ENCODE results near the gene THEMIS.
A peak's percentile ranks its signal among the peaks of the same experiment; 100 is the strongest.

The THEMIS gene

DNA sequence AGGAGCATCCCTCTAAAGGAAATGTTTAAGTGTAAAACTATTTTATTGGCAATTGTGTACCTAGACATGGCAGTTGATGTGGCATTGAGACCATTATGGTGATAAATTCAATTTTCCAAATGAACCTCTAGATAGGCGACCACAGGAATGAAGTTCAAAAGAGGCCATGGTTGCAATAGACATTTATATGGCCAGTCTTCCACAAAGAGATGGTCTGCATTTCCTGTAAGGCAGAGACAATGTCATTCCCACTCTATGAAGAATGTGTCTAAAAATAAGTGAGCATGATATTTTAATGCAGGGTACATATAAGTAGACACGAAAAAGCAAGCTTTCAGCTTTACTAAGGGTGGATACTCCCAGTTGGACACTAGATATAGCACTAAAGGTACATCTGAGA lies 40.9 kb downstream of the THEMIS start:
- DNase-seq (ENCODE audit: low read depth in 2 of 2) = no peak

DNA sequence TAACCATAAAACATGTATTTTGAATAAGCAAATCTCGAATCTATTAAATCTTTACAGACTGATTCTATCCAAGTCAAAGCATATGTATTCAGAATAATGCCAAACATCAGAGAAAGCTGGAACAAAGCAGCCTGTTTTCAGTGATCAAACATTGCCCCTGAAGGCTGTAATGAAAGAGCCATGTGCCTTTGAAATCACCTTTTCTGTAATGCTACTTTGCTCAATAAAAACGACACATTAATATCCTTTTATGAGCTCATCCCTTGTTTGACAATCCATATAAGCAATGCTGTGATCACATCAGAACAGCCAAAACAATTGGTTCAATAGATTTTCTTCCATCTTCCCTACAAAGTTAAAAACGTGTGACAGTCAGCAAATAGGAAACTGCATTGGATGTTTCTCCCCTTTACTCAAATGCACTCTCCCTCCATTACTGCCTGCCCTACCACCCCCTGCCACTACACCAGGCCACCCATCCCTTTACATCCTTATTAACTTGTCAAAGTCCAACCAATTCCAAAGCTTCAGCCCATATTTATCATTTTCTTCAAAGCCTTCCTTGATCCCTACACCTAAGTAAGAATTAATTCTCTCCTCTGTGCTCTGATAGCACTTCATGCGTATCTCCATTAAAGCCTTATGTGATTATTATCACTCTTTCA lies 42.0 kb downstream of the THEMIS start:
- no peak for DNase-seq (ENCODE audit: low read depth in 2 of 2)

DNA sequence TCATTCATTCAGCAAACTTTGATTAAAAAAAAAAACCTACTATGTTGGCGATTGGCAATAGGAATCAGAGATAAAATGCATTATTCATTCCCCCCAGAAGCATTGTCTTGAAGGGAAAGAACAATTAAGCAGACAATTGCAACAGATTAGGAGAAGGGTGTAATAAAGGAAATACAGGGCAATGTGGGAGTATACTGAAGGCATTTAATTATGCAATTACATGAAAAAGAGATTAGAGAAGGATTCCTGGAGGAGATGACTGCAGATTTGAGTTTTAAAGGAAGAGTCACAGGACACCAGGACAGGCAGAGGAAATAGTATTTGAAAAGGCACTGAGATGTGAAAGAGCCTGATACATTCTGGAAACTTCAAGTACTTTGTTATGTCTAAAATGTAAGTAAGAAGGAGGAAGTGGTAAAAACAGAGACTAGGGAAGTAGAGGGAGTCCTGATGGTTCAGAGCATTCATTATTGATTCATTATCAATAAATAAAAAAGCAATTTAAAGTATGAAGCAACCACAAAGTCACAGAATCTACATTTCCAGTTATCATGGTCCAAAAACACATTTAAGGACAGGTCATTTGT lies 43.7 kb downstream of the THEMIS start:
- DNase-seq (ENCODE audit: low read depth in 2 of 2) = no peak

DNA sequence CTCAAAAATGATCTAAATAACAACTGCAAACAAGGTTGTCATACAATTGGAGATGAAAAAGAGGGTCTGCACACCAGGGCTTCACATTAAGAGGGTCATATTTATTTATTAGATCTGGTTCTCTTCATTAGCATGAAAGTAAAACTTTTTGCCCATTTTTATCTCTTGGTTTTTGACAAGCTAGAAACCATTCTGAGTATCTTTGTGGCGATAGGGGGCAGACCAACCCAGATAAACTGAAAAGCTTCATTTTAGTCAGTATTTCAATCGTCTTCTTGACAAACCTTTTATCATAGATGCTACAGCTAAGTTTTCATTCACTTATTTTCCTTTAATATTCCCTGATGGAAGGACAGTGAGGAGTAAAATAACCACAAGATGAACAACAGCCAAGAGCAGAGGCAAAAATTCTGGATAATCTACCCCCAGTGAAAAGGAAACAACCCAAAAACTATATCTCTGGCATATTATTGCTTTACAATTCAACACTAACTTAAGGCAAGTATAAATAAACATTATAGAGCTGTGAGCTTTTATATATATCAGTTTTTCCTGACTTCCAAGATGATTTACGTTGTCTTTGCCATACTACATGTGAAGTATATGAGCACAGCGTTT lies 45.2 kb downstream of the THEMIS start:
- DNase-seq (ENCODE audit: low read depth in 2 of 2) = peak in 1 of 2 donors; percentile 38

DNA sequence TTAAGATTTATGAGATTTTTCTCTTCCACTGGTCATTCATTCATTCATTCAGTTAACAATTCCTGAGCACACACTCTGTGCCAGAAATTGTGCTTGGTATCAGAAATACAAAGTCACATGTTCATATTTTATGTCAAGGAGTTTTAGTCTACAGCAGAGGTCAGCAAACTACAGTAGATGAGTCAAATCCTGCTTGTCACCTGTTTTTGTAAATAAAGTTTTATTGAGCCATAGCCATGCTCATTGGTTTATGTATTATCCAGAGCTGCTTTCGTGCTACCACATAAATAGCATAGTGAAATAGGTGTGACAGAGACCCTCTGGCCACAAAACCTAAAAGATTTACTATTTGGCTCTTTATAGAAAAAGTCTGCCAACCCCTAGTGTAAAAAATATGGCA lies 46.8 kb downstream of the THEMIS start:
- no peak for DNase-seq (ENCODE audit: low read depth in 2 of 2)

DNA sequence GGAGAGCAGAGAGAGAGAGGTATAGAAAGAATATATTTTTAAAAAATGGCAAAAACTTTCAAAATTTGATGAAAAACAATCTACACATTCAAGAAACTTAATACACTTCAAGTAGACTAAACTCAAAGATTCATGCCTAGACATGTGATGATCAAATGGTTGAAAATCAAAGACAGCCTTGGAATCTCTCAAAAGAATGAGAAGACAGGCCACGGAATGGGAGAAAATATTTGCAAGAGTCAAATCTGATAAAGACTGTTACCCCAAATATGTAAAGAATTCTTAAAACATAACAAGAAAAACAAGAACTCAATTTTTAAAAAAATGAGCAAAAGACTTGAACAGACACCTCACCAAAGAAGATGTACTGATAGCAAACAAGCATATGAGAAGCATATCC lies 49.7 kb downstream of the THEMIS start:
- DNase-seq (ENCODE audit: low read depth in 2 of 2) = no peak

DNA sequence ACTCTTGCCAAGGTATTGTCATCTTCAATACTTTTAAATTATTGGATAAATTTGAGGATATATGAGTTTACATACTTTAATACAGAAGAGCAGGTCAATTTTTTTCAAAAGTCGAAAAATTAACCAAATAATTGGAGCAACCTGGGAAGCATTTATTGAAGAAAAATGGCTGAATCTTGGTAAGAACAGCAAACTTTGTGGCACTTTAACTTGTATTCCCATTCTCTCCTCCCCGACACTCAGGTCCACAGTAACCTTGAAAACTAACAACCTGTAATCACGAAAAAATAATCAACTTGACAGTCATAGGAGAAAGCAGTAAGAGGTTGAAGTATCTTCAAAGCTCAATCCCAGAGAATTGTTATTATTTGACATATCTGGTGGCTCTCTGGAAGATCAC lies 55.6 kb downstream of the THEMIS start:
- DNase-seq (ENCODE audit: low read depth in 2 of 2) = no peak

DNA sequence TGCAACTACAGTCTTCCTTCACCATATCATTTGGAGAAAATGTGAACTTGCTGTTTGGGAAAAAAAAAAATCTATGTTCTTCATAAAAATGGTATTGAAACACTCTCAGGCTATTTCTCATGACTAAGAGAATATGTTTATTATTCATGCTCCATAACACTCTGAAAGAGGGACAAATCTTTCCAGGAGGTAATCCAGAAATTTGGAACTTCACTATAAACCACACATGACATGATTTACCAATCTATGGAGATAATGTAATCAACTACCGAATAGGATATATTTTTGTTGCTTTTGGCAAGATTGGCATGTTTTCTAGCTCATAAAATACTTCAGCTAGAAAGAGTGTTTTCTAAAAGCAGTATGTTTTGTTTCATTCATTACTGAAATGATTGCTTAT lies 56.3 kb downstream of the THEMIS start:
- DNase-seq (ENCODE audit: low read depth in 2 of 2) = no peak

DNA sequence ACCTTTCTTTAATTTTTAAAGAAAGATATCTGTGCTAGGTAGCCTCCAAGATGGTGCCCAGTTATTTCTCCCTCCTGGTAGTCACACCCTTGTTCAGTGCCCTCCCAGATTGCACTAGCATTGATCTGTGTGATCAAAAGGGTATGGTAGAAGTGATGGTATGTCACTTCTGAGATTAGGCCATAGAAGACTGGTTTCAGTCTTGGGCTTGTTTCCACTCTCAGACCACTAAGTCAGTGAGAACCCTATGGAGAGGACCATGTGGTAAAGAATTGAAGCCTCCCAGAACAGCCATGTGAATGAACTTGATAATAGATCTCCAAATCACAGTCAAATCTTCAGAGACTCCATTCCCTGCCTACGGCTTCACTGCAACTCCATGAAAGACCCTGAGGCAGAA lies 57.3 kb downstream of the THEMIS start:
- no peak for DNase-seq (ENCODE audit: low read depth in 2 of 2)

DNA sequence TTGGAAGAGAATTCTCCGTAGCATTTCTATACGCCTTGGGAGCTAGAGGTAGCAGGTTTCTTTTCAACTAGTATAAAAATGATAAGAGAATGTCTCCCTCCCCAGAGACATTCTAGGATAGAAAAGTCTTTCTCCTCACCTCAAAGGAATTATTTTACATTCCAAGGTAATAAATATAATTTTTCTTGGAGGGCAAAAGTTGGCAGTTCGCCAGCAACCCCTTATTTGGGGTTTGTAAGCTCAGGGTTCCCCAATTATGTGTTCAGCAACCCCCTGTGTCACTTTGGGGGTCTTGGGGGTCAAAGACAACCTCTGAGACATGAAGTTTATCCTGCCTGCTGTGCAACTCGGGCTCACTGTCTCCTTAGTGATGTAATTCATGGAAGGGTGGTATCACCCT lies 58.3 kb downstream of the THEMIS start:
- no peak for DNase-seq (ENCODE audit: low read depth in 2 of 2)

DNA sequence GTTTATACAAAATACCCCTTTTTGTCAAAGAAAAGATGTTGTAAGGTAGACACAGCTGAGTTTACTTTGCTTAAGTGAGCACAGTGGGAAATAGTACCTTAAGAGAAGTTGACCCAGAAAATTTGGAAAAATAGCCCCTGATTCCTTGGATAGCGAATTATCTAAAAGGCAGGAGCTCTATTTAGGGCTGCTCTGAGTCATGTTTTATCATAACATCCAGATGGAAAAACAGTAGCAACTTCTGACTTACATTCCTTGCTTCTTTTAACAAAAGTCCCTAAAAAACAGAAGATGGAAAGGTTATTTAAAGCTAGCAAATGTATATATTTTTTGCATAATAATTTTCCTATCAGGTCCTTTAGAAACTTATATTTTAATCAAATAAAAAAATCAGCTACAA lies 59.0 kb downstream of the THEMIS start:
- no peak for DNase-seq (ENCODE audit: low read depth in 2 of 2)

DNA sequence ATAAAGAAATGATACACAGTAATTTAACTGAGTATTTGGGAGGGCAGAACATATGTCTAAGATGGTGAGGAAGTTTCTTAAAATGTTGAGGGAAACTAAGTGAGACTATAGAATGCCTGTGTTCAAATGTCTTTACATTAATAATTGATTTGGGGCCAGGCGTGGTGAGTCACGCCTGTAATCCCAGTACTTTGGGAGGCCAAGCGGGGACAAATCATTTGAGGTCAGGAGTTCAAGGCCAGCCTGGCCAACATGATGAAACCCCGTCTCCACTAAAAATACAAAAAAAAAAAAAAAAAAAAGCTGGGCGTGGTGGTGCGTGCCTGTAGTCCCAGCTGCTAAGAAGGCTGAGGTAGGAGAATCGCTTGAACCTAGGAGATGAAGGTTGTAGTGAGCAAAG lies 66.7 kb downstream of the THEMIS start:
- no peak for DNase-seq (ENCODE audit: low read depth in 2 of 2)

DNA sequence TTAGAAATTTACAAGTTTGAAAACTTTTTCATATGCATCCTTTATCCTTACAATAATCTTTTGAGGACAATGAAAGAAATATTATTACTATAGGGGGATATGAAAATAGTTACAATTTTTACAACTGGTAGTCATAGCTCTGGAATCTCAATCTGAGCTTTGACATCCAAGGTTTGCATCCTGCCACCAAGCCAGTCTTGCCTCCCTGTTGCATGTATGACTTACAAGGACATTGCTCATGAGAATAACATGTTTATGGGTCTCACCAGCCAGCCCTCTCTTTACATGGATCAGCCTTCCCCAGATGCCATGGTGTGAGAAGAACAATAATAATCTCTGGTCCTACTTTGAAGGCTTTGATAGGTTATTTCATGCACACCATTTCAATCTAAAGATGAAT lies 67.5 kb downstream of the THEMIS start:
- no peak for DNase-seq (ENCODE audit: low read depth in 2 of 2)

DNA sequence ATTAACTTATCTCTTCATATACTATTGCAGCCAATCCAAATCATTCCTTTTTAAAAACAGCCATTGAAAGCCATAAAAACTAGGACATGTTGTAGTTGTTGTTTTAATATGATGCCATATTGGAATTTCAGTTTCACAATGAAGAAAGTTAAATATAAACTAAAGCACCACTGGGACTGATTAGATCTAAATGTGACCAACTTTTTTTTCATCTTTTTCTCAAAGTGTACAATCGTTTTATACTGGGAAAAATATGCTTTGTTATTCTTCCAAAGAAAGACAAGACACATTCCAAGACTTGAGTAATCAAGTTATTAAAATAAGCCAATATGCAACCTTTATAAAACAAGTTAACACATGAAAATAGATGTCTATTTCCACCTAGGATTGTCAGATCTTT lies 68.5 kb downstream of the THEMIS start:
- no peak for DNase-seq (ENCODE audit: low read depth in 2 of 2)

DNA sequence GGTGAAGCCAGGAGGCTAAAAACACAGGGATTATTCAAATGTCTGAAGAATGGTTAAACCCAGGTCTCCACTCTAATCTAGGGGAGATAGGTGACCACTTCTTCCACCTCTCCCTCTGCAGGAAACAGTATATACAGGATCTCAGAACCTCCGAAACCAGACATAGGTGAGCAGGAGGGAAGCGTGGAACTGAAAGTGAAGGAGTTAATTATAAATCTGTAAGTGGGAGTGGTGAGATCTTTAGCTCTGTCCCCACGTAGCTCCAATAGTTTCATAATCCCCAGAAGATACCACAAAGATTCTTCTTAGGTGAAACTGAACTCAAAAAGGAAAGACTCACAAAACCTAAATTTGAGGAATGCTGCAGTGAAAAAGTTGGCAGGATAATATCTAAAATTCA lies 76.8 kb downstream of the THEMIS start:
- DNase-seq (ENCODE audit: low read depth in 2 of 2) = no peak

DNA sequence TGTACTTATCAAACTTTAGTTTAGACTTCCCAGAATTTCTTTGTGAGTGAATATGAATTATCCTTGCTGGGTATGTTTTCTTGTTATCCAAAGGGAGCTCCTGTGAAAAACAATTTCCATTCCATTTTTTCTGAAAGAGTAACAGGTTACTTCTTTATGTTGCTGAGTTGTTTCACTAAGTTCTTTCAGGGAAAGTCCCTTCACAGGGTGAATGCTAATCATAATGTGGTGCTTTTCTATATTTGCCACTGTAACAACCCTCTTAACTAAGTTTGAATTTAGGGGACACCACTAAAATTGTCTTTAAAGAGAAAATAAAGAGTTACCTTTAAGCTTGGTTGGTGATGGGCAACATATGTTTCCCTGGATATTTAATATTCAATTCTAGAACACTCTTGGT lies 79.4 kb downstream of the THEMIS start:
- DNase-seq (ENCODE audit: low read depth in 2 of 2) = no peak

DNA sequence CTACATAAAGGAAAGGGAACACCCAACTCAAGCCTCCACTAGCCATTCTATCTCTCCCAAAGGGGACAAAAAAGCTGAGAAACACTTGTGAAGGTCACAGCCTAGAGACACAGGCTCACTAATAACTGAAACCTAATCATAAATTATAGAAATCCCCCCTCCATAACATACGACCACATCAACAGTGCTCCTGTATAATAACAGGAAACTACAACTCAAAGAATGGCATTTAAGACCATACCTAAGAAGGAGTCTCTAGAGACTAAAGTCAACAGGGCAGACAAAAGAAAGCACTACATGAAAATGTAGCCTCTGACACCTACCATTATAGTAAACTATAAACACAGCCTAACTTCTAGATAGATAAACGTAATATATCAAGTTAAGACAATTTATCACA lies 82.7 kb downstream of the THEMIS start:
- no peak for DNase-seq (ENCODE audit: low read depth in 2 of 2)

DNA sequence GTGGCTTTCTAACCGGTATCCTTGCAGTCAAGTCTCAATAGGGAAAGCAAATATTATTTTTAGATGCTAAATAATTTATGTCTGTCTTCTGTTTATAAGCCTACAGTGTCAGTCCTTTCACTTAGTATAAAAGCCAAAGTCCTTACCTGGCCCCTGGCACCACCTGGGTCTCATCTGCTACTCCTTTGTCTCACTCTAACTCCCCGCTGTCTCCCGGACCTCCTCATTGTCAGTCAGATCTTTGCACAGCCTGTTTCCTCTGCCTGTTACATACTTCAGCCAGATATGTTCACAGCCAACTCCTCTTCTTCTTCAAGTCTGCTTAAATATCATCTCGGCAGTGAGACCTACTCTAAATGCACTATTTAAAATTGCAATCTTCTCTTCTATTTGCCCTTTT lies 84.2 kb downstream of the THEMIS start:
- no peak for DNase-seq (ENCODE audit: low read depth in 2 of 2)

DNA sequence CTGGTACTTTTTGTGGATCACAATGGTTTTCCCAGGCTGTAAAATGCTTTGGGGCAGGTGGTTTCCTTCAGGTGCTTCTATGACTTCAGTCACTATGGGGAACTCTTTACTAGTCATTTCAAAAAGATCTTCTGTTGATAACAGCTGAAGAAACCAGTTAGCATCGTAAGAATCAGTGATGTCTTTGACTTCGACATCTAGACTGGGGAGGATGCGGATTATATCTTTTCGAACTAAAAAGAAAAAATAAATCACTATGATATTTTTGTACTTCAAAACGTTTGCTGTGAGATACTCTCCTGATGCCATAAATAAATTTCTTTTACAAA lies 87.2 kb downstream of the THEMIS start:
- DNase-seq (ENCODE audit: low read depth in 2 of 2) = no peak

DNA sequence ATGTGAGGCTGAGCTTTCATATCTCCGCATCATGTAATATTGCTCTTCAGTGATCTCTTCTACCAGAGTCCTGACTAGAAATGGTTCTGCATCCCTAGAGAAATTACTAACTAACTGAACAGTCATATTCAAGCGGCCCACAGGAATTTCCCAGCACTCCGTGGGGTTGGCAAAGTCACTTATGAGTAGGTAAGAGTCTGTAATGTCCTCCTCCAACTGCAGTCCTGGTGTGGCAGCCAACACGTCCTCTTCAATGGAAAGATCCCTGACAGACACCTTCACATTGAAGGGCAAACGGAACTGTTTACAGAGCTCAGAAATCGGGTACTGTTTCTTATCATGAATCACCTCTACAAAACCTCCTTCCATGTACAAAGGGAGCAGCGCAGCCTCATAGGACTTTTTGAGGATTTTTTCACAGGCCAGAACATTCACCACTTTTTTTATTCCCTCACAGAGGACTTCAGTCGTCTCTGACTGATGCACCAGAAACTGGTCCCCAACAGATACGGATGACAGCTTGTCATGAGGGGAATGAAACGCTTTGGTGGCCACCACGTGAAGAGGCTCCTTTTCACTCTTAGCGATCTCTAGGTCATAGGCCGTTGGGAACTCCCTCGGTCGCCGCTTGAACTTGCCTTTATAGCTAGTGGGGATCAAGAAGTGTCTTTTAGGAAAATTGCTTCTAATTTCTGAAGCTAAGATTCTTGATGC lies 87.7 kb downstream of the THEMIS start:
- peak in 1 of 2 donors; percentile 18 for DNase-seq (ENCODE audit: low read depth in 2 of 2)

DNA sequence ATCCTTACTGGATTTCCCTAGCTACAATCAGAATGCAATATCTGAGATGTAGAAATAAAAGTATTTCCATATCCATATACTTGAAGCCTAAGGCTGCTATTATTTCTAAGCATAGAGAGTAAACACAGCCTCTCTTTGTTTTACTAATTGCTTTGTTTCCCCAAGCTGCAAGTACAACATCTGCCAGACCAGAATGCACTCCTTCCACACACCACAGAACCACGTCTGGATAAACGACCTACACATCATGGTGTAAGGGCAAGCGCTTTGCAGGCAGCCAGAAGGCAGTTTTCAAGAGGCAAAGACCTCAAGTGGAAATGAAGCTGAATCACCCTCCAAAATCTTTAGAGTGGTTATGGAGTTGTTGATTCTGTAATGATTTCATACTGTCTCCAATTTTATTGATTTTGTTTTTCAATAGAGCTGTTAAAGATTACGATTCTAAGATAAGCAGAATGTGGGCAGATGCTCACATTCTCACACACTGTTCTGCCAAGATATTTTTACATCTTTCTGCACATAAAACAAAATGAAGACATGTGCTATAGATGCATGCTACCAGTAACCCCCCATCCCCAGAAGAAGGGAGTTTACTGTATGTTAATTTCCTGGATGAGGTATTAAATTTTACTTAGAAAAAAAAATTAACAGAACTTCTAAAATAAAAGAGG lies 88.8 kb downstream of the THEMIS start:
- no peak for DNase-seq (ENCODE audit: low read depth in 2 of 2)

DNA sequence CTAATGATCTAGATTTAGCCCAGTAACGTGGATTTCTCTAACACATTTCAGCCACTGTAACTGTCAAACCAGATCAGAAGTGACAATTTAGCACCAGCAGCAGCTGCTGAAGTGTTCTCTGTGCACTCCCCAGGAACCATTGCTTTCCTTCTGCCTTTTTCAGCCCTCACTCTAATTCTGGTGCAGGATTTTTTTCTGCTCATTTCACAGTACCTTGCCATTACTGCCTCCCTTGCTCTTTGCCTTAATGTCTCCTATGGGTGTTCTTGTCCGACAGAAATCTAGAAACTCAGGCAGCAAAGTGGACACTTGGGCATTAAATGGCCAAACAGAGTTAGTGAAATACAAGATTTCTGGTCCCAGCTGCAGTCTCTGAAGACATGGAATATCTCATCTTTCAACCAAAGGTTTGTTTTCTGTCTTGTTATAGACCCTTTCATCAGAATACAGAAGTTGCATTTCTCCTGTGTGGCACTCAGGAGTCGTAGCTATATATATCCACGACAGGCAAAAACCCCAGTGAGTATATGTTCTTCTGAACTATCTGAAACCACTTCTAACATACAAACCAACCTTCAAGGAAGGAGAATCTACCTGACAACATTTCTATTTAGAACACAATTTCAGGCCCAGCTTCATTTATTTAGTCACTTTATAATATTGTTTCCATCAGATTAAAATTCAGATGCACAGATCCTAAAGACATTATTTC lies 92.9 kb downstream of the THEMIS start:
- DNase-seq (ENCODE audit: low read depth in 2 of 2) = no peak
